IMR-90 (cell line): ENCODE data around the gene FOXP1. TPM values are rescaled to one million over a fixed set of nuclear protein-coding genes. Genes with fewer than 3 reads are reported as not detected.

ENCODE experiments used
- ATAC-seq: fragments of 200-7000 bp; cut with Tn5 transposase; 2 replicates; pipeline ENCODE4 v1.9.1; 2020; ENCODE audit warnings: low read depth, mild to moderate bottlenecking, moderate library complexity
- BruUV-seq: library from RNA; stranded (reverse); fragments of 400-500 nt; replicated peaks from 2 replicates; lab custom pipeline; 2021; lab: Mats Ljungman, UMichigan
- CTCF ChIA-PET: fragments of 300-600 bp; formaldehyde crosslinking; extraction: SDS; loops from one replicate; lab custom pipeline; 2021; ENCODE audit warnings: antibody characterized with exemption; lab: Yijun Ruan, JAX
- POLR2A ChIA-PET: fragments of 300-600 bp; sonication (Branson Sonifier 250); formaldehyde crosslinking; loops from one replicate; lab custom pipeline; 2022; ENCODE audit warnings: antibody characterized with exemption; ENCODE audit not compliant: unreplicated experiment; lab: Charles Lee
- DNase-seq: peaks from one replicate; pipeline ENCODE4 v3.0.0; 2013
- H2AFZ ChIP-seq: replicated peaks from 2 replicates; pipeline ENCODE3; 2013; ENCODE audit warnings: low read length, mild to moderate bottlenecking; ENCODE audit not compliant: poor library complexity
- H2AK5ac ChIP-seq: 2 replicates; pipeline ENCODE4 v1.6.1; 2013; ENCODE audit warnings: low read depth, low read length, inconsistent platforms
- H2AK9ac ChIP-seq: replicated peaks from 2 replicates; pipeline ENCODE3; 2013; ENCODE audit warnings: mild to moderate bottlenecking, low read depth, low read length, moderate library complexity; ENCODE audit not compliant: poor library complexity
- H2BK120ac ChIP-seq: 2 replicates; pipeline ENCODE4 v1.6.1; 2013; ENCODE audit warnings: low read depth, low read length, inconsistent platforms
- H2BK15ac ChIP-seq: 3 replicates; pipeline ENCODE4 v1.6.1; 2013; ENCODE audit warnings: low read depth, low read length, inconsistent platforms
- H2BK20ac ChIP-seq: 2 replicates; pipeline ENCODE4 v1.6.1; 2013; ENCODE audit warnings: low read depth, mild to moderate bottlenecking, inconsistent platforms, low read length, moderate library complexity
- H2BK5ac ChIP-seq: 2 replicates; pipeline ENCODE4 v1.6.1; 2013; ENCODE audit warnings: mild to moderate bottlenecking, low read depth, low read length, inconsistent platforms; ENCODE audit not compliant: poor library complexity, severe bottlenecking
- H3K14ac ChIP-seq: replicated peaks from 2 replicates; pipeline ENCODE4 v1.6.1; 2013; ENCODE audit warnings: low read depth, low read length, inconsistent platforms
- H3K18ac ChIP-seq: 2 replicates; pipeline ENCODE4 v1.6.1; 2013; ENCODE audit warnings: low read depth, low read length, control low read depth
- H3K23ac ChIP-seq: 2 replicates; pipeline ENCODE4 v1.6.1; 2013; ENCODE audit warnings: low read depth, low read length, inconsistent platforms
- H3K27ac ChIP-seq: 2 replicates; pipeline ENCODE4 v1.5.1; 2013; ENCODE audit warnings: mild to moderate bottlenecking, control low read depth, low read length; ENCODE audit not compliant: insufficient read depth
- H3K27me3 ChIP-seq: 2 replicates; pipeline ENCODE4 v1.6.1; 2013; ENCODE audit warnings: low read length; ENCODE audit not compliant: control insufficient read depth, insufficient read depth
- H3K36me3 ChIP-seq: 2 replicates; pipeline ENCODE4 v1.6.1; 2013; ENCODE audit warnings: low read length, mixed read lengths; ENCODE audit not compliant: control insufficient read depth, insufficient read depth
- H3K4ac ChIP-seq: 2 replicates; pipeline ENCODE4 v1.6.1; 2013; ENCODE audit warnings: low read depth, low read length, inconsistent platforms
- H3K4me1 ChIP-seq: 2 replicates; pipeline ENCODE4 v1.6.1; 2013; ENCODE audit warnings: low read length, mixed read lengths; ENCODE audit not compliant: control insufficient read depth, insufficient read depth
- H3K4me2 ChIP-seq: 2 replicates; pipeline ENCODE4 v1.6.1; 2013; ENCODE audit warnings: low read depth, mild to moderate bottlenecking, control low read depth, low read length, moderate library complexity
- H3K4me3 ChIP-seq: 2 replicates; pipeline ENCODE4 v1.5.1; 2013; ENCODE audit warnings: low read depth, mild to moderate bottlenecking, control low read depth, low read length, moderate library complexity; ENCODE audit not compliant: insufficient read depth
- H3K56ac ChIP-seq: 2 replicates; pipeline ENCODE4 v1.6.1; 2013; ENCODE audit warnings: low read length, inconsistent platforms; ENCODE audit not compliant: insufficient read depth; ENCODE audit errors: extremely low read depth
- H3K79me1 ChIP-seq, 2 experiments: 2 replicates each; pipeline ENCODE4 v1.6.1; 2013; ENCODE audit warnings: low read length in 2 of 2, inconsistent platforms in 1 of 2, low read depth in 1 of 2
- H3K9ac ChIP-seq: 2 replicates; pipeline ENCODE4 v1.6.1; 2013; ENCODE audit warnings: low read depth, low read length, control low read depth
- H3K9me1 ChIP-seq: 2 replicates; pipeline ENCODE4 v1.6.1; 2013; ENCODE audit warnings: low read length, inconsistent platforms; ENCODE audit not compliant: insufficient read depth
- H3K9me3 ChIP-seq: 2 replicates; pipeline ENCODE4 v1.6.1; 2013; ENCODE audit warnings: low read length; ENCODE audit not compliant: control insufficient read depth, insufficient read depth
- H4K20me1 ChIP-seq: 2 replicates; pipeline ENCODE4 v1.6.1; 2013; ENCODE audit warnings: low read length, inconsistent platforms; ENCODE audit not compliant: insufficient read depth
- H4K5ac ChIP-seq: 2 replicates; pipeline ENCODE4 v1.6.1; 2013; ENCODE audit warnings: mild to moderate bottlenecking, low read depth, low read length, control low read depth
- H4K8ac ChIP-seq, 2 experiments: 2 replicates each; pipeline ENCODE4 v1.6.1; 2013; ENCODE audit warnings: low read depth in 2 of 2, low read length in 2 of 2, control low read depth in 1 of 2, inconsistent platforms in 1 of 2
- H4K91ac ChIP-seq: 2 replicates; pipeline ENCODE4 v1.6.1; 2013; ENCODE audit warnings: low read depth, low read length, inconsistent platforms; ENCODE audit not compliant: insufficient read depth
- CEBPB ChIP-seq: IDR thresholded peaks from 2 replicates; pipeline ENCODE4 v1.6.1; 2012; ENCODE audit warnings: low read depth, low read length, improper control_type of control experiment
- CHD1 ChIP-seq: IDR thresholded peaks from 2 replicates; pipeline ENCODE4 v1.6.1; 2012; ENCODE audit warnings: low read depth, low read length, improper control_type of control experiment
- CTCF ChIP-seq: conservative IDR thresholded peaks from 2 replicates; pipeline ENCODE4 v1.5.1; 2012; ENCODE audit warnings: mild to moderate bottlenecking, low read depth, low read length, improper control_type of control experiment
- FOS ChIP-seq: fragments of 150-350 bp; IDR thresholded peaks from 2 replicates; pipeline ENCODE4 v1.6.1; 2016; ENCODE audit warnings: low read depth, low read length
- MAFK ChIP-seq: IDR thresholded peaks from 2 replicates; pipeline ENCODE4 v1.6.1; 2012; ENCODE audit warnings: low read depth, low read length, improper control_type of control experiment
- MAZ ChIP-seq: IDR thresholded peaks from 2 replicates; pipeline ENCODE4 v1.6.1; 2012; ENCODE audit warnings: low read depth, mild to moderate bottlenecking, low read length, improper control_type of control experiment, moderate library complexity, borderline replicate concordance
- MXI1 ChIP-seq: IDR thresholded peaks from 2 replicates; pipeline ENCODE4 v1.6.1; 2012; ENCODE audit warnings: low read depth, mild to moderate bottlenecking, low read length, moderate library complexity, borderline replicate concordance
- RAD21 ChIP-seq: IDR thresholded peaks from 2 replicates; pipeline ENCODE4 v1.6.1; 2012; ENCODE audit warnings: low read length, improper control_type of control experiment
- RFX5 ChIP-seq: IDR thresholded peaks from 2 replicates; pipeline ENCODE4 v1.8.0; 2012; ENCODE audit warnings: low read depth, mild to moderate bottlenecking, low read length, moderate library complexity
- WGBS, 2 experiments: methylation state at CpG; one replicate each; pipeline versions ENCODE4 v1.1.5 to v1.1.7; 2013; ENCODE audit warnings: missing lambda C conversion rate in 2 of 2; ENCODE audit not compliant: insufficient read length in 1 of 2; ENCODE audit errors: extremely low coverage in 2 of 2; 5-methylcytosine and 5-hydroxymethylcytosine counted together
- dilution Hi-C: fragments of 300-500 bp; cut with HindIII; formaldehyde crosslinking; loops from one replicate; pipeline ENCODE4 v1.14.3; 2018; ENCODE audit warnings: low sequenced_read_pairs; ENCODE audit not compliant: unreplicated experiment
- in situ Hi-C: fragments of 300-500 bp; cut with MboI; formaldehyde crosslinking; loops from 3 replicates; pipeline ENCODE4 v1.14.3; 2019; ENCODE audit warnings: low sequenced_read_pairs, inconsistent platforms, mixed read lengths
- intact Hi-C: fragments of 100-400 bp; cut with micrococcal nuclease; formaldehyde crosslinking; loops from 2 replicates; pipeline ENCODE4 v1.10.0; 2022
- polyA plus RNA-seq, 3 experiments: library from polyadenylated mRNA; depleted of rRNA; stranded (reverse); fragments of >200 nt; gene quantifications; 2 replicates each; pipeline ENCODE4 v1.2.3, GENCODE V29; 2012; ENCODE audit warnings: low replicate concordance in 1 of 3
- total RNA-seq: library from RNA; depleted of rRNA; stranded (reverse); fragments of >200 nt; gene quantifications from 2 replicates; pipeline ENCODE4 v1.2.3, GENCODE V29; 2012

The FOXP1 gene
- total and polyA plus RNA-seq, 2 of the 4 experiments (the other 2 are of a cell fraction) = 37.0 to 132 TPM

GRCh38 chr3:71255498-71255897, 328.0 kb downstream of the FOXP1 start:
- Histone ChIP-seq H3K4me3 (no peak overlapping the region), H2BK15ac (no peak overlapping the region), H3K4me2 (no peak overlapping the region), H3K4ac (no peak overlapping the region), H3K27ac (no peak overlapping the region), H4K8ac (no peak overlapping the region), H2BK120ac (no peak overlapping the region), H2BK5ac (no peak overlapping the region), H3K79me1 (peaks cover 14 to 41% of the 10 kb centered on the region in 2 experiments; a peak in 3 of 4 replicates), H3K14ac (no peak overlapping the region), H3K18ac (no peak overlapping the region; the same call in 1 of the 2 replicates), H3K9ac (no peak overlapping the region), H3K9me3 (no peaks in the 10 kb centered on the region), H3K4me1 (peaks cover 17% of the 10 kb centered on the region), H2AFZ (no peak overlapping the region), H2AK9ac (no peak overlapping the region), H3K36me3 (no peaks in the 10 kb centered on the region), H3K9me1 (peaks cover 17% of the 10 kb centered on the region), H4K5ac (no peak overlapping the region), H3K27me3 (no peaks in the 10 kb centered on the region), H4K91ac (no peak overlapping the region), H2AK5ac (no peak overlapping the region), H3K23ac (no peak overlapping the region), H2BK20ac (no peak overlapping the region), H4K20me1 (no peaks in the 10 kb centered on the region), H3K56ac (no peak overlapping the region)
- no peak for DNase-seq
- dilution Hi-C loops = no loop called here
- TF ChIP-seq RAD21 (no peak), MAFK (no peak), CTCF (no peak), RFX5 (no peak), FOS (no peak), CEBPB (no peak), MAZ (no peak), CHD1 (no peak), MXI1 (no peak)
- no CpG with 5 or more reads among the region's 3 CpGs for WGBS, 2 experiments
- ATAC-seq = no peak
- intact Hi-C loops = no loop called here
- BruUV-seq = no TSS peak
- in situ Hi-C loops = no loop called here
- ChIA-PET POLR2A (no interaction called here), CTCF (no interaction called here)
